Stimulated activated CD8-positive, alpha-beta memory T cell treated with anti-CD3 and anti-CD28 coated beads, Interleukin-7, amount 100 ng/mL, for 1 hour (primary cell): ENCODE measurements around the gene SMARCE1.

ENCODE experiments used
- DNase-seq, 2 donors: peaks; one replicate each; pipeline ENCODE4 v3.0.0-alpha.2; 2020; ENCODE audit warnings: low read depth in 2 of 2

SMARCE1 gene

GRCh38 chr17:40582328-40582901 is 65.2 kb downstream of the SMARCE1 start:
- DNase-seq, result no peak

GRCh38 chr17:40580140-40580539 is 67.5 kb downstream of the SMARCE1 start:
- no peak for DNase-seq

- DNase-seq, result no peak
Observed at GRCh38 chr17:40579471-40579870, 68.1 kb downstream of the SMARCE1 start.

- no peak for DNase-seq
Observed at GRCh38 chr17:40577611-40578065, 70.0 kb downstream of the SMARCE1 start.

GRCh38 chr17:40576113-40576740 is 71.4 kb downstream of the SMARCE1 start:
- no peak for DNase-seq
